C4-2B (cell line): ENCODE measurements around the gene TANGO6.

ENCODE experiments used
- H3K27ac ChIP-seq: fragments of 450-650 bp; 2 replicates; pipeline ENCODE4 v1.5.1; 2017
- CTCF ChIP-seq: fragments of 450-650 bp; conservative IDR thresholded peaks from 2 replicates; pipeline ENCODE4 v1.5.1; 2017; ENCODE audit warnings: mild to moderate bottlenecking
- ZFX ChIP-seq: fragments of 450-650 bp; IDR thresholded peaks from 2 replicates; pipeline ENCODE4 v1.6.1; 2017

Gene TANGO6

GRCh38 chr16:69132424-69133252 is 289.3 kb downstream of the TANGO6 start, which contains the start of the genes CHTF8 and UTP4:
Gene CHTF8, minus strand, starts transcription at chr16:69132588. Its CDS starts 11,130 bp downstream, at chr16:69121458.
Gene UTP4, plus strand, starts transcription at chr16:69132649. Its CDS starts 811 bp downstream, at chr16:69133460.
- H3K27ac ChIP-seq, result peak within 1 kb of the TSS; percentile 96
- TF ChIP-seq ZFX (no peak), CTCF (no peak)

GRCh38 chr16:69133373-69133954 is 290.1 kb downstream of the TANGO6 start:
- TF ChIP-seq CTCF (no peak), ZFX (no peak)
- peak overlapping the region; percentile 96; the same call in 1 of the 2 replicates for H3K27ac ChIP-seq
